ENCODE results near the gene HS3ST5. TPM values are rescaled to one million over a fixed set of nuclear protein-coding genes. Genes with fewer than 3 reads are reported as not detected.

The HS3ST5 gene
- total RNA-seq, 1 experiment from 2014 or later = not detected

DNA sequence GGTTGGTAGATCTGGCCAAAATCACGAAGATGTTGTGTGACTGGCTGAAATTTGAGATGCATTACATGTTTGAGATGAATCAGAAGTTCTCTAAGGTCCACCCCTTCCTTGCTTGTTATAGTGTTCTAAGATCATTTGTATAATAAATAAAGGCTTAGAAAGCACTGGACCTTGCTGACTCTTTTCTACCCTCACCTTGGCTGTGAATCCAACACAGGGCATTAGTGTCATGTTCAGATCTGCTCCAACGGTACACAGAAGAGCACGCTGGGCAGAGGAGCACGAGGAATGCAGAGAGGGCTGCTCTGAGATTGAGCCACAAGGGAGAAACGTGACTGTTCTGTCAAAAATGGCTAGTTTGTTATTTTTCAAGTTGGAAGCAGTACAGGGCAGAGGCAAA is 202.4 kb downstream of the HS3ST5 start:
- intact Hi-C loops (cut with micrococcal nuclease) = no loop called here
- no peak overlapping the region for H3K4me3 ChIP-seq (replicated peaks in 1 of 2; ENCODE audit: low read depth in 1 of 2, low read length in 2 of 2)
- no peaks in the 10 kb centered on the region for H3K9me3 ChIP-seq (ENCODE audit: control insufficient read depth in 1 of 2, insufficient read depth in 1 of 2, low read depth in 1 of 2, low read length in 2 of 2)
- H3K4me2 ChIP-seq (ENCODE audit: low read length) = no peak overlapping the region
- no peaks in the 10 kb centered on the region for H3K79me2 ChIP-seq (ENCODE audit: insufficient read depth, low read length)
- no peak overlapping the region for H2AFZ ChIP-seq (ENCODE audit: low read depth, low read length, poor library complexity, severe bottlenecking)
- H3K4me1 ChIP-seq (ENCODE audit: control insufficient read depth in 1 of 2, insufficient read depth in 2 of 2, low read length in 2 of 2) = no peaks in the 10 kb centered on the region
- no peaks in the 10 kb centered on the region for H3K36me3 ChIP-seq (ENCODE audit: control insufficient read depth in 1 of 2, insufficient read depth in 2 of 2, low read length in 2 of 2)
- no peak for TF ChIP-seq CBX3 (IDR thresholded peaks at IDR 0.05; ENCODE audit: low read depth)
- TF ChIP-seq, protein P1, sequence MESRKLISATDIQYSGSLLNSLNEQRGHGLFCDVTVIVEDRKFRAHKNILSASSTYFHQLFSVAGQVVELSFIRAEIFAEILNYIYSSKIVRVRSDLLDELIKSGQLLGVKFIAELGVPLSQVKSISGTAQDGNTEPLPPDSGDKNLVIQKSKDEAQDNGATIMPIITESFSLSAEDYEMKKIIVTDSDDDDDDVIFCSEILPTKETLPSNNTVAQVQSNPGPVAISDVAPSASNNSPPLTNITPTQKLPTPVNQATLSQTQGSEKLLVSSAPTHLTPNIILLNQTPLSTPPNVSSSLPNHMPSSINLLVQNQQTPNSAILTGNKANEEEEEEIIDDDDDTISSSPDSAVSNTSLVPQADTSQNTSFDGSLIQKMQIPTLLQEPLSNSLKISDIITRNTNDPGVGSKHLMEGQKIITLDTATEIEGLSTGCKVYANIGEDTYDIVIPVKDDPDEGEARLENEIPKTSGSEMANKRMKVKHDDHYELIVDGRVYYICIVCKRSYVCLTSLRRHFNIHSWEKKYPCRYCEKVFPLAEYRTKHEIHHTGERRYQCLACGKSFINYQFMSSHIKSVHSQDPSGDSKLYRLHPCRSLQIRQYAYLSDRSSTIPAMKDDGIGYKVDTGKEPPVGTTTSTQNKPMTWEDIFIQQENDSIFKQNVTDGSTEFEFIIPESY (IDR thresholded peaks at IDR 0.05; ENCODE audit: extremely low read depth, insufficient replicate concordance, low read length) = no peak
- TF ChIP-seq EZH2phosphoT487 (IDR thresholded peaks at IDR 0.05; ENCODE audit: borderline replicate concordance) = no peak
- DNase-seq (ENCODE audit: low read depth, low spot score) (no peak), ATAC-seq (no peak)
- H3K9me2 ChIP-seq (ENCODE audit: insufficient read depth) = no peaks in the 10 kb centered on the region
- ChIA-PET RAD21 (ENCODE audit: low non-redundant PET in 1 of 2, low total read pairs in 2 of 2, uncharacterized antibody in 2 of 2, unreplicated experiment in 2 of 2) (no interaction called here), CTCF (no interaction called here), POLR2A (no interaction called here)
- no peaks in the 10 kb centered on the region for H4K20me1 ChIP-seq (ENCODE audit: insufficient read depth)
- H3K27me3 ChIP-seq (ENCODE audit: insufficient read depth, low read length) = peaks cover 55% of the 10 kb centered on the region
- no TSS peak for BruUV-seq (replicated peaks)
- H3K9ac ChIP-seq (ENCODE audit: low read length) = no peak overlapping the region
- H3K27ac ChIP-seq (ENCODE audit: low read depth, low read length) = no peak overlapping the region

DNA sequence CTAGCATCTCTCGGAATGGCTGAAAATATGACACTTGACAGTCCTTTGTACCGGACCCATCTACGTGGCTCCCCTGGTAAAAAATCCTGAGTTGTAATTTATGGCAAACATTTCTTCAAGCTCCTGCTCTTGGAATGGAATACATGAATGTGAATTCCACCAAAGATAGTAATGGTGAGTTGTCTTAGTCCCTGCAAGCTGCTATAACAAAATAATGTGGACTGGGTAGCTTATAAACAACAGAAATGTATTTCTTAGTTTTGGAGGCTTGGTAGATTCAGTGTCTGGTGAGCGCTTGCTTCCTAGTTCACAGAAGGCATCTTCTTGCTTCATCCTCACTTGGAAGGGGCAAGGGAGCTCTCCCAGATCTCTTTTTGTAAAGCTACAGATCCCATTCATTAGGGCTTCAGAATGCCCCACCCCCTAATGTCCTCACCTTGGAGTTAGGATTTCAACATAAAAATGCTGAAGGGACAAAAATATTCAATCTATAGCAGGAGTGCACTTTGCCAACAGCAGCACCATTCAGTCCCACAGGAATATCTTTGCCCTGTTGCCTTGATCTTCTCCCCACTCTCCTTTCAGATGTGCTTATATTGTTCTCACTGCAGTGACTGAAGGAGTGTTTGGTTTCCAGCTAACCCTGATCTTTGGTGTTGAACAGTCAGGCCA is 204.1 kb downstream of the HS3ST5 start:
- ChIA-PET POLR2A (no interaction called here), RAD21 (ENCODE audit: low non-redundant PET in 1 of 2, low total read pairs in 2 of 2, uncharacterized antibody in 2 of 2, unreplicated experiment in 2 of 2) (no interaction called here), CTCF (no interaction called here)
- Histone ChIP-seq H3K4me1 (ENCODE audit: control insufficient read depth in 1 of 2, insufficient read depth in 2 of 2, low read length in 2 of 2) (no peaks in the 10 kb centered on the region), H3K27me3 (ENCODE audit: insufficient read depth, low read length) (peaks cover 48% of the 10 kb centered on the region), H3K4me3 (replicated peaks in 1 of 2; ENCODE audit: low read depth in 1 of 2, low read length in 2 of 2) (no peak overlapping the region), H3K9me2 (ENCODE audit: insufficient read depth) (no peaks in the 10 kb centered on the region), H4K20me1 (ENCODE audit: insufficient read depth) (no peaks in the 10 kb centered on the region), H3K36me3 (ENCODE audit: control insufficient read depth in 1 of 2, insufficient read depth in 2 of 2, low read length in 2 of 2) (no peaks in the 10 kb centered on the region), H3K4me2 (ENCODE audit: low read length) (no peak overlapping the region), H3K79me2 (ENCODE audit: insufficient read depth, low read length) (no peaks in the 10 kb centered on the region), H3K27ac (ENCODE audit: low read depth, low read length) (no peak overlapping the region), H2AFZ (ENCODE audit: low read depth, low read length, poor library complexity, severe bottlenecking) (no peak overlapping the region), H3K9me3 (ENCODE audit: control insufficient read depth in 1 of 2, insufficient read depth in 1 of 2, low read depth in 1 of 2, low read length in 2 of 2) (no peaks in the 10 kb centered on the region), H3K9ac (ENCODE audit: low read length) (no peak overlapping the region)
- intact Hi-C loops (cut with micrococcal nuclease) = no loop called here
- no TSS peak for BruUV-seq (replicated peaks)
- ATAC-seq (no peak), DNase-seq (ENCODE audit: low read depth, low spot score) (no peak)
- TF ChIP-seq CBX3 (IDR thresholded peaks at IDR 0.05; ENCODE audit: low read depth) = no peak
- no peak for TF ChIP-seq SRF (IDR thresholded peaks at IDR 0.05; ENCODE audit: low read depth)
- TF ChIP-seq, protein P2, sequence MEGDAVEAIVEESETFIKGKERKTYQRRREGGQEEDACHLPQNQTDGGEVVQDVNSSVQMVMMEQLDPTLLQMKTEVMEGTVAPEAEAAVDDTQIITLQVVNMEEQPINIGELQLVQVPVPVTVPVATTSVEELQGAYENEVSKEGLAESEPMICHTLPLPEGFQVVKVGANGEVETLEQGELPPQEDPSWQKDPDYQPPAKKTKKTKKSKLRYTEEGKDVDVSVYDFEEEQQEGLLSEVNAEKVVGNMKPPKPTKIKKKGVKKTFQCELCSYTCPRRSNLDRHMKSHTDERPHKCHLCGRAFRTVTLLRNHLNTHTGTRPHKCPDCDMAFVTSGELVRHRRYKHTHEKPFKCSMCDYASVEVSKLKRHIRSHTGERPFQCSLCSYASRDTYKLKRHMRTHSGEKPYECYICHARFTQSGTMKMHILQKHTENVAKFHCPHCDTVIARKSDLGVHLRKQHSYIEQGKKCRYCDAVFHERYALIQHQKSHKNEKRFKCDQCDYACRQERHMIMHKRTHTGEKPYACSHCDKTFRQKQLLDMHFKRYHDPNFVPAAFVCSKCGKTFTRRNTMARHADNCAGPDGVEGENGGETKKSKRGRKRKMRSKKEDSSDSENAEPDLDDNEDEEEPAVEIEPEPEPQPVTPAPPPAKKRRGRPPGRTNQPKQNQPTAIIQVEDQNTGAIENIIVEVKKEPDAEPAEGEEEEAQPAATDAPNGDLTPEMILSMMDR (IDR thresholded peaks at IDR 0.05 in 2 of 3, conservative IDR thresholded peaks at IDR 0.05 in 1 of 3; ENCODE audit: borderline replicate concordance in 1 of 3, insufficient read depth in 1 of 3, low read depth in 2 of 3, low read length in 2 of 3) = no peak
- TF ChIP-seq ZFX (IDR thresholded peaks at IDR 0.05) = no peak
- TF ChIP-seq, protein P1 (IDR thresholded peaks at IDR 0.05; ENCODE audit: extremely low read depth, insufficient replicate concordance, low read length) = no peak
- TF ChIP-seq ELF1 (IDR thresholded peaks at IDR 0.05; ENCODE audit: borderline replicate concordance, low read depth) = no peak
- TF ChIP-seq FOSL1 (IDR thresholded peaks at IDR 0.05; ENCODE audit: low read depth) = no peak
- TF ChIP-seq POLR2AphosphoS5 (IDR thresholded peaks at IDR 0.05; ENCODE audit: low read depth, low read length) = no peak
- TF ChIP-seq TCF7L2 (IDR thresholded peaks at IDR 0.05; ENCODE audit: borderline replicate concordance, extremely low read depth, insufficient read depth, insufficient read length) = no peak
- no peak for TF ChIP-seq SIN3A (IDR thresholded peaks at IDR 0.05; ENCODE audit: low read depth)

All from HCT116 (cell line).